Measurements from ENCODE around the gene MTF1. TPM values are rescaled to one million over a fixed set of nuclear protein-coding genes. Genes with fewer than 3 reads are reported as not detected.

MTF1 gene
- polyA plus RNA-seq, 1 experiment: 8.6 TPM

DNA sequence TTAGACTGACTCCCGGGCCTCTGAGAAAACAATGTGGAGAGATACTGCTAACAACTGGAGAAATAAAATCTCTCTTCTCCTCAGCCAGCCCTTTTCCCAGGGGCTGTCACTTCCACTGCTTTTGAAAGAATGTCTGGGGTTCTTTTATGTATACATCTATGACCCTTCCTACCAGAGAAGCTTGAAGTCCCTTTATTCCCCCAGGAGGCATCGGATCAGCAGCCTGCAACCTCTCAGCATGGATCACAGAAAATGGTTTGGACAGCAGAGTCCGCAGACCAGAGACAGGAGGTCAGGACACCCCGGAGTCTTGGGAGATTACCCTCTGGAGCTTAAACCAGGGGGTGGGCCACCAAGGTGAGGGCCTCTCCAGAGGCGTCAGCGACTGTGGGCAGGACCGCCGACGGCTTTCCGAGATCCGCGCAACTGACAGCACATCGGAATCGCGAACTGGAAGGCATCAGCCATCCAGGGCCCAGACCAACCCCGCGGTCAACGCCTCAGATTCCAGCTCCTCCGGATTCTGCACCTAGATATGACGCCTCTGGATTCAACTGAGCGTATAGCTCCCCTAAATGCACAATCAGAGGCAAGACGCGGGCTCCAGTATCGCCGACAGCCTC is 95.5 kb downstream of the MTF1 start:
- Histone ChIP-seq H3K4me3 (ENCODE audit: low read depth, low read length) (no peak overlapping the region), H3K27ac (ENCODE audit: low read depth, low read length) (no peak overlapping the region), H3K9me3 (ENCODE audit: control insufficient read depth, insufficient read depth, low read length) (peaks cover 10% of the 10 kb centered on the region), H3K27me3 (ENCODE audit: control insufficient read depth, insufficient read depth, low read length) (peaks cover 33% of the 10 kb centered on the region)
- no peak for DNase-seq (ENCODE audit: low read depth, low spot score)
- ChIA-PET POLR2A (no interaction called here), CTCF (interaction anchor here (1.2 kb wide), 1 partner anchor 9 kb away, joined by 3 read pairs; no protein-coding TSS in a partner anchor)
- TF ChIP-seq, protein P1, sequence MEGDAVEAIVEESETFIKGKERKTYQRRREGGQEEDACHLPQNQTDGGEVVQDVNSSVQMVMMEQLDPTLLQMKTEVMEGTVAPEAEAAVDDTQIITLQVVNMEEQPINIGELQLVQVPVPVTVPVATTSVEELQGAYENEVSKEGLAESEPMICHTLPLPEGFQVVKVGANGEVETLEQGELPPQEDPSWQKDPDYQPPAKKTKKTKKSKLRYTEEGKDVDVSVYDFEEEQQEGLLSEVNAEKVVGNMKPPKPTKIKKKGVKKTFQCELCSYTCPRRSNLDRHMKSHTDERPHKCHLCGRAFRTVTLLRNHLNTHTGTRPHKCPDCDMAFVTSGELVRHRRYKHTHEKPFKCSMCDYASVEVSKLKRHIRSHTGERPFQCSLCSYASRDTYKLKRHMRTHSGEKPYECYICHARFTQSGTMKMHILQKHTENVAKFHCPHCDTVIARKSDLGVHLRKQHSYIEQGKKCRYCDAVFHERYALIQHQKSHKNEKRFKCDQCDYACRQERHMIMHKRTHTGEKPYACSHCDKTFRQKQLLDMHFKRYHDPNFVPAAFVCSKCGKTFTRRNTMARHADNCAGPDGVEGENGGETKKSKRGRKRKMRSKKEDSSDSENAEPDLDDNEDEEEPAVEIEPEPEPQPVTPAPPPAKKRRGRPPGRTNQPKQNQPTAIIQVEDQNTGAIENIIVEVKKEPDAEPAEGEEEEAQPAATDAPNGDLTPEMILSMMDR (IDR thresholded peaks at IDR 0.05; ENCODE audit: low read depth, low read length): no peak

DNA sequence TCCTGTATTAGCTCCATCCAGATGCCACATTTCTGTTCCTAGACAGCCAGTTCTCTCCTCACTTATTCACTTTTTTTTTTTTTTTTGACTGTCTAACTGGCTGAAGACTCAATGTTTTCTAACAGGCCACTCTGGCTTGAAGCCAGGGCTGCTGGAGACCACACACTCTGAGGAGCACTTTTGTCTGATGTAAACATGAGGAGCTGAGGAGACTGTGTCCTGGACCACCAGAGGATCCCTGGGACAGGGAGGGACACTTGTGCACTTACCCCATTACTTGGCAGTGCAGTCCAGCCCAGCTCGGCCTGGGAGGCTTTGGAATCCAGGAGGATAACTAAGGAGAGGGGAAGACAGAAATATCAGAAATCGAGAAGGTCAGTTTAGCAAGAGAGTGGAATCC is 96.9 kb downstream of the MTF1 start:
- H3K4me3 ChIP-seq (ENCODE audit: low read depth, low read length): no peak overlapping the region
- peaks cover 10% of the 10 kb centered on the region for H3K9me3 ChIP-seq (ENCODE audit: control insufficient read depth, insufficient read depth, low read length)
- no peak for DNase-seq (ENCODE audit: low read depth, low spot score)
- TF ChIP-seq, protein P1 (IDR thresholded peaks at IDR 0.05; ENCODE audit: low read depth, low read length): no peak
- ChIA-PET CTCF (no interaction called here), POLR2A (no interaction called here)
- H3K27ac ChIP-seq (ENCODE audit: low read depth, low read length): no peak overlapping the region
- peaks cover 32% of the 10 kb centered on the region for H3K27me3 ChIP-seq (ENCODE audit: control insufficient read depth, insufficient read depth, low read length)

DNA sequence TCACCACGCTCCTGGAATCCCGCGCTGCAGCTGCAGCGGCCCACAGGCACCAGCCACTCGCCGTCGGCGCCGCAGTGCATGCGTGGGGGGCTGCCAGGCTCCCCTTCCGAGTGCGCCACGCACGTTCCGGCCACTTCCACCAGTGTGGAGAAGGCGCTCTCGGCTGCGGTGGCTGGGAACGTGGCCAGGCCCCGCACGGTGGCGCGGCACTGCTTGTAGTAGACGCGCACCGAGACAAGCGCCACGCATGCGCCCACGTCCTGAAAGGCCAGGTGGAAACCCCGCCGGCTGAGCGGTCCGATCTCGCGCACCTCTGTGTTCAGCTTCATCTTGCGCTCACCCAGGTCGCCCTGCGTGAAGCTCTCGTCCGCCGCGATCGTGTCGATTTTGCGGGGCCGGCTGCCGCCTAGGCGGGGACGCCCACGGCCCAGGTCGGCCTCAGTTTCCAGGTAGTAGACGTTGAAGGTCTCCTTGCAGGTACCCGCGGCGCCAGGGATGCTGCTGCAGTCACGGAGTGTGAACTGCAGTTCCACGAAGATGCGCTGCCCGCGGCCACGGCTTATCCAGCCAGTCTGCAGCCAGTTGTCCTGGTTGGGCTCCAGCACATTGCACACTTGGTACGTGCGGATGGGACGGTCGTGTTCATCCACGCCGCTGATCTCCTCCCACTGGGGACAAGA is 97.8 kb downstream of the MTF1 start:
- Histone ChIP-seq H3K27me3 (ENCODE audit: control insufficient read depth, insufficient read depth, low read length) (peaks cover 29% of the 10 kb centered on the region), H3K4me3 (ENCODE audit: low read depth, low read length) (no peak overlapping the region), H3K27ac (ENCODE audit: low read depth, low read length) (no peak overlapping the region), H3K9me3 (ENCODE audit: control insufficient read depth, insufficient read depth, low read length) (peaks cover 10% of the 10 kb centered on the region)
- TF ChIP-seq, protein P1 (IDR thresholded peaks at IDR 0.05; ENCODE audit: low read depth, low read length): no peak
- ChIA-PET CTCF (no interaction called here), POLR2A (no interaction called here)
- DNase-seq (ENCODE audit: low read depth, low spot score): no peak

Small RNA genes lying within 50 kb of the gene (small RNA-seq; reads per million reads assigned to genes)
- not detected for gene RF00092 (ENCODE audit: insufficient read length, low read depth)
- not detected for gene RNU6-584P (ENCODE audit: insufficient read length, low read depth)

Other genes starting within 250 kb of the MTF1 start
- gene RSPO1, start 224.7 kb downstream of the MTF1 start, polyA plus RNA-seq (2011; rRNA removed): 0.04 TPM in 1 of 2 replicates, not detected in the other
- 7.1 and 9.6 TPM in 2 replicates for gene CDCA8, start 167.1 kb downstream of the MTF1 start, polyA plus RNA-seq (2011; rRNA removed)
- gene EPHA10, start 94.5 kb downstream of the MTF1 start, polyA plus RNA-seq (2011; rRNA removed): not detected in 2 replicates
- 0.32 and 0.65 TPM in 2 replicates for gene MANEAL, start 65.7 kb downstream of the MTF1 start, polyA plus RNA-seq (2011; rRNA removed)
- gene C1orf122, start 51.8 kb downstream of the MTF1 start, polyA plus RNA-seq (2011; rRNA removed): 26.0 and 30.3 TPM in 2 replicates
- gene YRDC, start 51.4 kb downstream of the MTF1 start, polyA plus RNA-seq (2011; rRNA removed): 15.2 and 15.6 TPM in 2 replicates
- gene INPP5B, start 87.5 kb upstream of the MTF1 start, polyA plus RNA-seq (2011; rRNA removed): 20.1 and 21.9 TPM in 2 replicates
- 60.0 and 76.1 TPM in 2 replicates for gene SF3A3, start 130.4 kb upstream of the MTF1 start, polyA plus RNA-seq (2011; rRNA removed)
- 10.0 and 13.5 TPM in 2 replicates for gene FHL3, start 145.9 kb upstream of the MTF1 start, polyA plus RNA-seq (2011; rRNA removed)
- gene UTP11, start 153.1 kb upstream of the MTF1 start, polyA plus RNA-seq (2011; rRNA removed): 32.9 and 43.8 TPM in 2 replicates
- gene POU3F1, start 187.2 kb upstream of the MTF1 start, polyA plus RNA-seq (2011; rRNA removed): not detected in 2 replicates

All from AG04450 (cell line).